Heart left ventricle (tissue), 13 donors: Measurements from ENCODE around the gene SLC25A26.
"Not testable (repeated sequence)": the region's sequence is repeated elsewhere in the genome, so short reads cannot be mapped to it uniquely, and the experiment has no call there.

ENCODE experiments used
- CTCF ChIP-seq, 12 donors: fragments of 200-600 bp; sonication (generic) in 4 of 12; IDR thresholded peaks; one replicate each; pipeline versions ENCODE4 v1.5.0 to v1.8.0; 2018 to 2022; ENCODE audit warnings: antibody characterized with exemption in 12 of 12, mild to moderate bottlenecking in 5 of 12
- POLR2A ChIP-seq, 2 donors: fragments of 450-650 bp; IDR thresholded peaks; one replicate each; pipeline ENCODE4 v1.6.1; 2017; ENCODE audit warnings: antibody characterized with exemption in 2 of 2, mild to moderate bottlenecking in 2 of 2, moderate library complexity in 2 of 2
- donor health status: ischemic (EF 13 %, LVEDD 7.1; RV severe dilation, severe dysfunction).
- donor health status: DM: no; HTN: yes; CAD: no.
- donor health status: DM: no; HTN: no; CAD: no.
- donor health status: ischemic (EF 25% LVEDD 6.9; RV normal size, moderate dysfunction).
- donor health status: ischemic (EF 25% LVEDD 5.7; RV mildly dilated, moderate dysfunction).
- donor health status: ischemic (EF 35%, LVEDD 5.7; RV mildly dilated, moderate dysfunction).
- donor health status: nonischemic (EF 11% LVEDD 7.7; RV severe dilation, severe dysfunction).
- donor health status: DM: yes; HTN: yes; CAD: no.
- donor health status: PGD.
- donor health status: ischemic (EF 29% LVEDD 5.4; RV normal size, mild dysfunction).
- donor health status: nonischemic (EF 23%, LVEDD 6.1; RV moderate dilation, normal function).

GRCh38 chr3:66299085-66299484 lies 78.3 kb downstream of the SLC25A26 start:
- TF ChIP-seq POLR2A, CTCF (IDR thresholded peaks at IDR 0.05): not testable (repeated sequence)
